K562 (cell line): ENCODE measurements around the gene AIFM3. TPM values are rescaled to one million over a fixed set of nuclear protein-coding genes. Genes with fewer than 3 reads are reported as not detected.

Experiments used
- BCL6 ChIP-seq: fragments of 250-450 bp; sonication (Bioruptor Pico); IDR thresholded peaks from 2 replicates; pipeline ENCODE4 v1.4.0; 2020
- HIVEP1 ChIP-seq: fragments of 250-450 bp; sonication (Bioruptor Pico); IDR thresholded peaks from 2 replicates; pipeline ENCODE4 v1.4.0; 2020; ENCODE audit warnings: mild to moderate bottlenecking
- KDM2B ChIP-seq: fragments of 250-450 bp; sonication (Bioruptor Pico); IDR thresholded peaks from 2 replicates; pipeline ENCODE4 v1.8.0; 2021; ENCODE audit warnings: mild to moderate bottlenecking, moderate library complexity
- KDM5B ChIP-seq: fragments of 200-600 bp; sonication (generic); IDR thresholded peaks from 2 replicates; pipeline ENCODE4 v1.6.1; 2012; ENCODE audit warnings: low read depth, mild to moderate bottlenecking, moderate library complexity, low read length, control low read depth, inconsistent platforms; ENCODE audit not compliant: insufficient replicate concordance
- NR2F6 ChIP-seq: fragments of 450-650 bp; formaldehyde crosslinking; IDR thresholded peaks from 2 replicates; pipeline ENCODE4 v1.4.0; 2020; ENCODE audit warnings: mild to moderate bottlenecking
- POLR2A ChIP-seq: fragments of 450-650 bp; conservative IDR thresholded peaks from 2 replicates; pipeline ENCODE4 v1.6.1; 2016
- RAD51 ChIP-seq: fragments of 450-650 bp; IDR thresholded peaks from 2 replicates; pipeline ENCODE4 v1.7.1; 2016; ENCODE audit warnings: low read depth, mild to moderate bottlenecking, borderline replicate concordance
- RBM25 ChIP-seq: fragments of 200-400 bp; formaldehyde crosslinking; IDR thresholded peaks from 2 replicates; pipeline ENCODE4 v1.6.1; 2018; ENCODE audit warnings: low read length, low read depth, moderate library complexity; ENCODE audit not compliant: severe bottlenecking
- RREB1 ChIP-seq: fragments of 250-450 bp; sonication (Bioruptor Pico); IDR thresholded peaks from 2 replicates; pipeline ENCODE4 v1.4.0; 2020
- SETDB1 ChIP-seq: IDR thresholded peaks from one replicate; pipeline ENCODE4 v1.6.1; 2012; ENCODE audit warnings: low read length, control low read depth, inconsistent platforms
- SIRT6 ChIP-seq: IDR thresholded peaks from one replicate; pipeline ENCODE4 v1.6.1; 2012; ENCODE audit warnings: low read depth, mild to moderate bottlenecking, control low read depth, inconsistent platforms, low read length, moderate library complexity
- SREBF1 ChIP-seq: fragments of 150-350 bp; IDR thresholded peaks from 2 replicates; pipeline ENCODE4 v1.6.1; 2014; ENCODE audit warnings: antibody characterized with exemption, low read depth, low read length, borderline replicate concordance
- SRF ChIP-seq, 2 experiments: fragments of 250-450, 450-650 bp in 1 of 2; sonication (Bioruptor Pico) in 1 of 2; sonication (generic) in 1 of 2; formaldehyde crosslinking; IDR thresholded peaks; 2 replicates each; pipeline versions ENCODE4 v1.5.0 to v1.5.1; 2020 to 2022; ENCODE audit warnings: mild to moderate bottlenecking in 1 of 2, missing genetic modification reagents in 1 of 2
- TCF15 ChIP-seq: fragments of 250-450 bp; sonication (Bioruptor Pico); IDR thresholded peaks from 2 replicates; pipeline ENCODE4 v1.8.0; 2022; ENCODE audit warnings: moderate library complexity, mild to moderate bottlenecking, inconsistent platforms
- THRB ChIP-seq: fragments of 450-650 bp; formaldehyde crosslinking; conservative IDR thresholded peaks from 2 replicates; pipeline ENCODE4 v1.4.0; 2022; ENCODE audit warnings: mild to moderate bottlenecking, missing genetic modification characterization
- ZEB2 ChIP-seq: fragments of 450-650 bp; IDR thresholded peaks from 2 replicates; pipeline ENCODE4 v1.6.1; 2016
- ZNF277 ChIP-seq: fragments of 250-450 bp; sonication (Bioruptor Pico); IDR thresholded peaks from 2 replicates; pipeline ENCODE4 v1.8.0; 2022; ENCODE audit warnings: inconsistent platforms, mild to moderate bottlenecking, moderate library complexity, borderline replicate concordance
- ZNF583 ChIP-seq: fragments of 250-450 bp; sonication (Bioruptor Pico); IDR thresholded peaks from 2 replicates; pipeline ENCODE4 v1.4.0; 2020
- polyA plus RNA-seq, 8 experiments: library from polyadenylated mRNA; depleted of rRNA in 4 of 8; stranded (reverse) in 5 of 8; unstranded in 3 of 8; fragments of >200 nt; fragmentation: Nextera tagmentation in 2 of 8; fragmentation: Illumina TruSeq in 1 of 8; extraction: Ambion mirVana in 2 of 8; extraction: Trizol in 1 of 8; gene quantifications; 2 replicates each; pipeline versions ENCODE4 v1.2.1 to v1.2.3, GENCODE V29; 2011 to 2014; ENCODE audit warnings: inconsistent platforms in 1 of 8, missing spikeins in 1 of 8
- total RNA-seq, 7 experiments: library from RNA; depleted of rRNA in 6 of 7; stranded (reverse); fragments of >200 nt in 6 of 7; fragmentation: Illumina TruSeq in 2 of 7; extraction: Trizol in 2 of 7; gene quantifications; 2 replicates each; pipeline versions ENCODE4 v1.2.1 to v1.2.3, GENCODE V29; 2011 to 2021; ENCODE audit warnings: low replicate concordance in 1 of 7

AIFM3 gene
- total and polyA plus RNA-seq, 9 of the 15 experiments (the other 6 are each of a cell fraction or from before 2014, with no cell fraction given), result 0.03 to 0.20 (median 0.07) TPM; not detected in 1

GRCh38 chr22:20999350-21000206, 32.5 kb downstream of the AIFM3 start (continued):
- TF ChIP-seq RBM25 (no peak), RAD51 (no peak), BCL6 (CRISPR knock-in tag) (no peak), POLR2A (no peak), HIVEP1 (CRISPR knock-in tag) (0 out of 2 replicates have a peak, but pooled peaks have one; percentile 19), SREBF1 (no peak), SRF (CRISPR knock-in tag; IDR thresholded peaks at IDR 0.05) (peak in 1 of 2 experiments; percentile 17; a peak in 1 of 4 replicates), SETDB1 (peak; percentile 55), TCF15 (CRISPR knock-in tag) (no peak), KDM2B (CRISPR knock-in tag) (no peak), ZNF583 (0 out of 2 replicates have a peak, but pooled peaks have one; percentile 20), RREB1 (peak; percentile 77; the same call in 1 of the 2 replicates), THRB (CRISPR knock-in tag) (0 out of 2 replicates have a peak, but pooled peaks have one; percentile 0), SIRT6 (peak; percentile 71), ZEB2 (no peak), ZNF277 (CRISPR knock-in tag) (no peak), KDM5B (peak; percentile 41), NR2F6 (CRISPR knock-in tag) (peak; percentile 57; the same call in 1 of the 2 replicates)
